ENCODE data around the gene ERG.

The ERG gene

DNA sequence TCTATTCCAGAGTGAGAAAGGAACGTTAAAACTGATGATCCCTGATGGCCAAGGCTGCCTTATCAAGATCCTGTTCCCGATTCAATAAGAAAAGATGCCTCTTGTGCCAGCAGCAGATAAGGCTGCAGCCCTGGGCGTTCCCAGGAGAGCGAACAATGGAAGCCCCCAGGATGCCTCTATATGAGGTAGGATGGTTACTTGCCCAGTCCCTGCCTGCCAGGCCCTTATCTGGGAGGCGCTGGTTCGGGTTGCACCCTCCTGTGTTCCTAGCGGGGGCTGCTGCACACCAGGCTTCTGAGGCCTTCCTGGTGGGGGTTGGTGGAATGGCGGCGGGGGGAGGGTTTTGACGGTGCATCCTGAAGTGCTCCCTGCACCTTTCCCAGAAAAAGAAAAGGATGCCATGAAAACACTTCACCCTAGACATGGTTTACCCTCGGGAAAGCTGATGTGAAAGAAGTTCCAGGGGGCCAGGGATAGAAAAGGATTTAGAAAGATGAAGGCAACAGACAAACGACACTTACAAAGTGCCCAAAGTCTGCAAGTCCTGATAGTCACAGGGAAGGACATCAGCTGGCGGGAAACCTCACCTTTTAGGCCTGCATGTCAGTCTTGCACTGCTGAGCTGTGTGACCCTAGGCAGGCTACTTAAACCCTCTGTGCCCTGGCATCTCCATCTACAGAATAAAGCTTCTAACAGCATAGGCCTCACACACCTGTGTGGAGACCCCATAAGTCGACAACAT, 141.2 kb downstream of the ERG start:
- DNase-seq (ENCODE audit: low spot score), result no peak
- CTCF ChIA-PET, result interaction anchor here (0.6 to 3.3 kb wide), 6 partner anchors 28 to 1306 kb away, joined by 3 to 25 read pairs (median 4); no protein-coding TSS in a partner anchor
- no peak overlapping the region for H3K27ac ChIP-seq
- POLR2A ChIA-PET (ENCODE audit: low non-redundant PET), result no interaction called here
- TF ChIP-seq, protein P1, sequence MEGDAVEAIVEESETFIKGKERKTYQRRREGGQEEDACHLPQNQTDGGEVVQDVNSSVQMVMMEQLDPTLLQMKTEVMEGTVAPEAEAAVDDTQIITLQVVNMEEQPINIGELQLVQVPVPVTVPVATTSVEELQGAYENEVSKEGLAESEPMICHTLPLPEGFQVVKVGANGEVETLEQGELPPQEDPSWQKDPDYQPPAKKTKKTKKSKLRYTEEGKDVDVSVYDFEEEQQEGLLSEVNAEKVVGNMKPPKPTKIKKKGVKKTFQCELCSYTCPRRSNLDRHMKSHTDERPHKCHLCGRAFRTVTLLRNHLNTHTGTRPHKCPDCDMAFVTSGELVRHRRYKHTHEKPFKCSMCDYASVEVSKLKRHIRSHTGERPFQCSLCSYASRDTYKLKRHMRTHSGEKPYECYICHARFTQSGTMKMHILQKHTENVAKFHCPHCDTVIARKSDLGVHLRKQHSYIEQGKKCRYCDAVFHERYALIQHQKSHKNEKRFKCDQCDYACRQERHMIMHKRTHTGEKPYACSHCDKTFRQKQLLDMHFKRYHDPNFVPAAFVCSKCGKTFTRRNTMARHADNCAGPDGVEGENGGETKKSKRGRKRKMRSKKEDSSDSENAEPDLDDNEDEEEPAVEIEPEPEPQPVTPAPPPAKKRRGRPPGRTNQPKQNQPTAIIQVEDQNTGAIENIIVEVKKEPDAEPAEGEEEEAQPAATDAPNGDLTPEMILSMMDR (conservative IDR thresholded peaks at IDR 0.05; ENCODE audit: low read depth), result no peak

DNA sequence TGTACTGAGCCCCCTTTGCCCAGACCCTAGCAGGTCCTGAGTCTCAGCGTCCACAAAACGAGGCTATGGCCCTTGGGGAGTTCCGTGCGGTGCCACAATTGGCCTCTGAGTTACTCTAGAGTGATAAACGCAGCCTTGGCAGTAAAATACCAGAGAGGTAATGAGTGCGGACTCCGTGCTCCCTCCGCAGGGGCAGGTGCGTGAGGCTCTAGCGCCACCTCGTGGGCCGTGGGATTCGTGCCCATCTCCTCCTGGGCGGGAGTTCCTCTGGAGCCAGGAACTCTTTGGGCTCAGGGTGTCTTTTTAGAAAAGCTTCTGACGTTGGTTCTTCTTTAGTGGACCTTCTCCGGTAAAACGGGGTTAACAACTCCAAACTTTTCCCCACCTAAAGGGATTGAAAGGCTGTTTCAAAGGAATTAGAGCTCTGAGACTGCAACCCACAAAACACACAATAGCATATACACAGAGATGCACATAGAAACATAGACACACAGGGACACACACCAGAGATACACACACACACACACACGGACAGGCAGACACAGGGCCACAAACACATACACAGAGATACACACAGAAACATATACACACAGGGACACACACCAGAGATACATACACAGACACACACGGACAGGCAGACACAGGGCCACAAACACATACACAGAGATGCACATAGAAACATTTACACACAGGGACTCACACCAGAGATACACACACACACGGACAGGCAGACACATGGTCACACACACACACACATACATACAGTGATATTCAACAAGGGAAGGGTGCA, 142.1 kb downstream of the ERG start:
- ChIA-PET CTCF (interaction anchor here (0.5 to 3.3 kb wide), 23 partner anchors 10 to 1305 kb away, joined by 3 to 25 read pairs (median 3); no protein-coding TSS in a partner anchor), POLR2A (ENCODE audit: low non-redundant PET) (no interaction called here)
- peak overlapping the region; percentile 16; the same call in 1 of the 2 replicates for H3K27ac ChIP-seq
- peak; percentile 83 for DNase-seq (ENCODE audit: low spot score)
- TF ChIP-seq, protein P1 (conservative IDR thresholded peaks at IDR 0.05; ENCODE audit: low read depth), result peak; percentile 96

DNA sequence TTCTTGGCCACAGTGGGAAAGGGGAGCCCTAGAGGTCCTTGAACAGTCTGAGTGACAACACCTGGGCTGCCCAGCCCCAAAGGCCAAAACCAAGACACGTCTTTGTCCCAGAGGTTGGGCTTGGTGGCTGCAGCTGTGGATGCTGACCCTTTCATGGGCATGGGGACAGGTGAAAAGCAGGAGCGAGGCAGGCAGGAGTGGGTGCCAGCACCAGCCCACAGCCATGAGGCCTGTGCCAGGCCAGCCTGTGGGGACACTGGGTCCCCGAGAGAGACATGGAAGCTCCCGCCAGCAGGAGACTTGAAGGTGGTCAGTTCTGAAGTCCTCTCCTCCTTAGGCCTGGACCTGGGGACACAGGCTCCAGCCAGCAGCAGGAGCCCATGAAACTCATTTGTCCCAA, 142.9 kb downstream of the ERG start:
- ChIA-PET POLR2A (ENCODE audit: low non-redundant PET) (no interaction called here), CTCF (interaction anchor here (0.5 to 3.3 kb wide), 13 partner anchors 159 to 783 kb away, joined by 3 to 25 read pairs (median 3); no protein-coding TSS in a partner anchor)
- no peak for DNase-seq (ENCODE audit: low spot score)
- H3K27ac ChIP-seq, result peak overlapping the region; percentile 16; the same call in 1 of the 2 replicates
- TF ChIP-seq, protein P1 (conservative IDR thresholded peaks at IDR 0.05; ENCODE audit: low read depth), result no peak

DNA sequence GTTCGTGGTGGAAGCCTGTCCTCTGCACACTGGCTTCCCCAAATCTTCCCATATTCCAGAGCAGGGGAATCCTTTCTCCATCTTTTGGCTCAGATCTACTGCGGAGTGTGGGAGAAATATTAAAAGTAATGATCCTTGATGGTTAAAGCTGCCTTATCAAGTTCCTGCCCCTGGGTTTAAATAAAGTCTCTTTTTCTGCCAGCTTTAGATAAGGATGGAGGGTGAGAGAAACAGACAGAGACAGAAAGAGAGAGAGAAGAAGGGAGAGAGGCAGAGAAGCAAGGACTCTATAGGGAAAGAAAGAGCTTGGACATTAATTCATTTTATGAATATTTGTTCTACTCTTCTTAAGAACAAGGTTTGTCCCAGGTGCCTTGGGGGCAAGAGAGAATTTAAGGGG, 143.5 kb downstream of the ERG start:
- no peak for DNase-seq (ENCODE audit: low spot score)
- CTCF ChIA-PET, result interaction anchor here (0.5 to 3.3 kb wide), 10 partner anchors 159 to 679 kb away, joined by 3 to 25 read pairs (median 4); no protein-coding TSS in a partner anchor
- no peak overlapping the region for H3K27ac ChIP-seq
- POLR2A ChIA-PET (ENCODE audit: low non-redundant PET), result no interaction called here
- TF ChIP-seq, protein P1 (conservative IDR thresholded peaks at IDR 0.05; ENCODE audit: low read depth), result no peak

DNA sequence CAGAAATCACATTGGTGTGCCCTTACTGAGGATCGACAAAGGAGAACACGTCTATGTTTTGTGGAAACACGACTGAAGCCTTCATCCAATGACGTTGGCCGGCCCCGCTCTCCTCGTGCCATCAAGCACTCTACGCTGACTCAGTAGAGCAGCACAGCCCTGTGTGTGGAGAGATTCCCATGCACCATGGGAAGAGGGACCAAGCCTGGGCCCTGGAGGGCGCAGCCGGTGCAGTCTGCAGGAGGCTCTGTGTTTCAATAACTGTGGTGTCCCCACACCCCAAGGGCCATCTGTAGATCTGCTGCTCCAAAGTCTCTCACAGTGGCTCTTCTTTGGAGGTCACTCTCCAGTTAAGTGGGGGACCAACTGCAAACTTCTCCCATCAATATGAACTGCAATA, 144.0 kb downstream of the ERG start:
- POLR2A ChIA-PET (ENCODE audit: low non-redundant PET), result no interaction called here
- DNase-seq (ENCODE audit: low spot score), result no peak
- CTCF ChIA-PET, result interaction anchor here (0.6 to 3.3 kb wide), 3 partner anchors 74 to 198 kb away, joined by 3 to 25 read pairs (median 3); no protein-coding TSS in a partner anchor
- H3K27ac ChIP-seq, result no peak overlapping the region
- TF ChIP-seq, protein P1 (conservative IDR thresholded peaks at IDR 0.05; ENCODE audit: low read depth), result no peak

DNA sequence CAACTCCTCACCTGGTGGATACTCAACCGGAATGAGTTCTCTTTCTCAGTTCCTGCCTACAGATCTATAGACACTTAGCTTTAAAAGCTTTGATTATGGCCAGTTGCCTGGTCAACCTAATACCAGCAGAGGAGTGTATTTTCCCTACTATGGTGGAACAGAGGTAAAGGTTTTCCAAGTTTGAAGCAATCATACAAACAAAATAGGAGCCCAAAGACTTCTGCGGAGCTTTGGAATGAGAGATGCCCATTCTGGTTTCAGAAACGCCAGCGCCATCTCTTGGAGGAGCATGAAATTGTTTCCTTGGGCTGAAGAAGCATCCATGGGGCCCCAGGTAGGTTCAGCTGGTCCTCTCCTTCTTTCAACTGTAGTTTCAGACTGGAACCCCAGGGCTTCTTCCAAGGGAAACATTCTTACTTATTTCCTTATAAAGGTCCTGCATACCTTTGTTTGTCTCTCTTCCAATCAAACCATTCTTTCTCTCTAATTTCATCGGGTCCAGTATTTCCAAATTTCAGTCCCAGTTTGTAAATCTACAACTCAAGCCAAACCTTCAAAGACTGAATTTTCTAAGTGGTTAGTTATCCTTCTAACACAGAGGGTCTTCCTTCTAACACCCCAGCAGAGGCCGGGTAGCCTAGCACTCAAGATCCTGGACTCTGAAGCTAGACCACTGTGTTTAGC, 145.6 kb downstream of the ERG start:
- ChIA-PET POLR2A (ENCODE audit: low non-redundant PET) (interaction anchor here (0.9 kb wide), 1 partner anchor 182 kb away, joined by 3 read pairs; no protein-coding TSS in a partner anchor), CTCF (interaction anchor here (0.5 to 2.8 kb wide), 32 partner anchors 9 to 982 kb away, joined by 3 to 23 read pairs (median 4); no protein-coding TSS in a partner anchor)
- TF ChIP-seq, protein P1 (conservative IDR thresholded peaks at IDR 0.05; ENCODE audit: low read depth), result peak; percentile 85
- peak; percentile 69 for DNase-seq (ENCODE audit: low spot score)
- H3K27ac ChIP-seq, result peak overlapping the region; percentile 75
